CD4-positive, alpha-beta T cell treated with Interleukin-6 at 100 ng/mL for 8 hours (primary cell): Measurements from ENCODE around the gene DRAM1.
"Not testable (repeated sequence)": the region's sequence is repeated elsewhere in the genome, so short reads cannot be mapped to it uniquely, and the experiment has no call there.

Experiments used
- DNase-seq: peaks from one replicate; pipeline ENCODE4 v3.0.0-alpha.2; 2020; ENCODE audit warnings: mixed read lengths, low spot score

Gene DRAM1

DNA sequence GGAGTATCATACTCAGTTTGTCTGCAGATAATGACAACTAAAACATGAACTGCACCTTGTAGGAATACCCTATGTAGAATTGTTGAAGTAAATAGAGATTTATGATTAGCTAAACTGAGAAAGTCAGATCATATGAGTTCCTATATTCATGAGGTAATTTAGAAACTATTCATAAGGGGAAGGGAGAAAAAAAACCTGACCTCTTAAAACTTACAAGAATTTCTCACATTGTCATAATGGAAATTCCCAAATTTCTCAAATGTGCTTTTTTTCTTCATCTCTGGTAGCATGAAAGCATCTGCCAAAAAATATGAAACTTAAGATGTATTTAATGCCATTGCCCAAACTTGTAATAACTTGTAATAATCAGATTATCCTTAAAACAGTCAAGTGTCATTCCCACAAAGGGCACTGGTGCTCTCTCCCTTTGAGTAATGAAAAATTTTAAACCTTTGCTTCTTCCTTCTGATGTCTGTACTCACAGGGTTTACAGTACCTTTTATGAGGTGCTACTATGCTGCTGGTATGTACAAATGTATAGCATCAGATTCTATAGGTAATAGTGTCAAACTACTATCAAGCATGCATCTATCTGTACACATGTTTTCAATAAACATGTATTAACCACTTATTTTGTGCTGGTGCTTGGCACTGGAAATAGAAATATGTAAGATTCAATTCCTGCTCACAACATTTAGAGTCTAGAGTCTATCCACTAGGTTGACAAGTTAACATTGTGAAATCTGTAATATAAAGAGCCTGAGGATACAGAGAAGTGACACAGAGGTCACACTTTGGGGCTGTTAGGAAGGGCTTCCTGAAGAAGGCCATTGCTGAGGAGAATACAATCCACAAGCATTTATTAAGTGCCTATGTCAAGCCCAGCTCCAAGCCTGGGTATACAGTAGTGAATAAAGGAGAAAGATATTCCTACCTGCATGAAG is 17.4 kb upstream of the DRAM1 start:
- DNase-seq: no peak

DNA sequence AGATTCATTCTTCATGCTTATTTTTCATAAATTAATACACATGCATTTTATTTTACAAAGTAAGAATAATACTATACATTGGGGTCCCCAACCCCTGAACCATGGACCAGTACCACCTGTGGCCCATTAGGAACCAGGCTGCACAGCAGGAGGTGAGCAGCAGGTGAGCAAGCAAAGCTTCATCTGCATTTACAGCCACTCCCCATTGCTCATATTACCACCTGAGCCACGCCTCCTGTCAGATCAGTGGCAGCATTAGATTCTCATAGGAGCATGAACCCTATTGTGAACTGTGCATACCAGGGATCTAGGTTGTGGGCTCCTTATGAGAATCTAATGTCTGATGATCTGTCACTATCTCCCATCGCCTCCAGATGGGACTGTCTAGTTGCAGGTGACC is 15.7 kb upstream of the DRAM1 start:
- not testable (repeated sequence) for DNase-seq

DNA sequence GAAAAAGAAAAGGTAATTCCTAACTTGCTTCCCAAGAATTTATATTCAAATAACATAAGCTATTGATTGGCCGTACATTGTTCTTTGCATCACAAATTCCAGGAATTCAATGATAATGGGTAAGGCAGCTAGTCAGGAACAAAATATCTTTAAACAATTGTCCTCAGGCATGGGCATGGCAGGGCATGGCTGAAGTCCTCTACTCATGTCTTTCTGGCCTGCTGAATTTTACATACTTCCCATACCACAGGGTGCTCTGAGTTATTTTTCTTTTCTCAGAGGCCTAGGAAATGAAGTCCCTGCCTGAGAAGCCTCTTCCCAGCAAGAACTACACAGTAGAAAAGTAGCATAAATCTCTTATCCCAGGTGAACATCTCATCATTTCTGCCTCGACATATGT is 15.1 kb upstream of the DRAM1 start:
- no peak for DNase-seq

DNA sequence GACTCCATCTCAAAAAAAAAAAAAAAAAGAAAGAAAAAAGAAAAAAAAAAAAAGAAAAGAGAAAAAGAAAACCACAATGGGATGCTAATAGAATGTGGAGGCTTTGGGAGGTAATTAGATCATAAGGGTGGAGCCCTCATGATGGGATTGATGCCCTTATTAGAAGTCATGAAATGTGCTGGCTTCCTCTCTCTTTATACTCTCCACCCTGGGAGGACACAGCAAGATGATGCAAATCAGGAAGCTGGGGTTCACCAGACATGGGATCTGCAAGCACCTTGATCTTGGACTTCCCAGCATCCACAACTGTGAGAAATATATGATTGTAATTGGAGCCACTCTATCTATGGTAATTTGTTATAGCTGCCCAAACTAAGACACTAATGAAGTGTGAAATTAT is 13.4 kb upstream of the DRAM1 start:
- no peak for DNase-seq

DNA sequence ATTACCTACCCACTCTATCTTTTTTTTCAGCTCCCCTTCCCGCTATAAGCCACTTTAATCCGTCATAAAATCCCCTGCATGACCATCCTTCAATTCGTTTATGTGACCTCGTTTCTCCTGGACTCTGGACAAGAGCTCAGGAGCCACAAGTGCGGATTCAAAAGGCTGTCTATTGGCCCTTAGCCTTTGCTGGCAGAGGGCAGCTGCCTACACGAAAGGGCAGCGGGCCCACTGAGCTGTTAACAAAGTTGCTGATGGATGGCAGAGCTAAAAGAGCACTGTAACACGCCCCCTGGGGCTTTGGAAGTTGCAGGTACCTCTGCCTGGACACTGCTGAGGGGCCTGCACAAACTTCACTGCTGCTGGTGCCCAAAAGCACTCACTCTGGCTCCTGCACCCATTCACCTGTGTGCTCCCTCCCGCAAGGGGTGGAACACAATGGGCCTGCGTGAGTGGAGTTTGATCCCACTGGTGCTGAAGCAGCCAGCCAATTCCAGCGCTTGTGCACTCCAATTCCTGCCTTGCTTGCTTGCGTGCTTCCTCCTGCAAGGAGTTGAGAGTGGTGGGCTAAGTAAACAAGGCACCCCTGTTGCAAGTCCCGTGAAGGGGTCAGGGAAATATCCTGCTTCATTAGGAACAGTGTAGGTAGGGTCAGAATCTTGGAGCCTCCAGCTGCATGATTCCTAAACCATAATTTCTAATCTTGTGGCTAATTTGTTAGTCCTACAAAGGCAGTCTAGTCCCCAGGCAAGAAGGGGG is 10.6 kb upstream of the DRAM1 start:
- no peak for DNase-seq

DNA sequence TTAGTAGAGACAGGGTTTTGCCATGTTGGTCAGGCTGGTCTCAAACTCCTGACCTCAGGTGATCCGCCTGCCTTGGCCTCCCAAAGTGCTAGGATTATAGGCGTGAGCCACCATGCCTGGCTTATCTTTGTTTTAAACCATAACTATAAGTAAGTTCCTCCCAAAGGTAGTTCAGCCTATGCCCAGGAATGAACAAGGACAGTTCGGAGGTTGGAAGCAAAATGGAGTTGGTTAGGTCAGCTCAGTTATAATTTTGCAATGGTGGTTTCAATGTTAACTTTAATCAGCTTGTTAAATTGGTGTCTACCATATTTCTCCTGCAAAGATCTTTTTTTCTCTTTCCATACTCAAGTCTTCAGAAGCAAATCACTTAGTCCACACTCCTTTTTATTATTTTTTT is 9.8 kb upstream of the DRAM1 start:
- DNase-seq: not testable (repeated sequence)

DNA sequence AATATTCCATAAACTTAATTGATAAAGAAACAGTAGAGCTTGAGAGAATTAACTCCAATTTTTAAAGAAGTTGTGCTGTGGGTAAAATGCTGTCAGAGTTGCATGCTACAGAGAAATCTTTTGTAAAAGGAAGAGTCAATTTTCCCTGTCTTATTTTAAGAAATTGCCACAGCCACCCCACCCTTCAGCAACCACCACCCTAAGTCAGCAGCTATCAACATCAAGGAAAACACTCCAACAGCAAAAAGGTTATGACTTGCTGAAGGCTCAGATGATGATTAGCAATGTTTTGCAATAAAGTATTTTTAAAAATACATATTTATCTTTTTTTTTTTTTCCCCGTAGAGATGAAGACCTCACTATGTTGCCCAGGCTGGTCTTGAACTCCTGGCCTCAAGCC is 6.5 kb upstream of the DRAM1 start:
- no peak for DNase-seq

DNA sequence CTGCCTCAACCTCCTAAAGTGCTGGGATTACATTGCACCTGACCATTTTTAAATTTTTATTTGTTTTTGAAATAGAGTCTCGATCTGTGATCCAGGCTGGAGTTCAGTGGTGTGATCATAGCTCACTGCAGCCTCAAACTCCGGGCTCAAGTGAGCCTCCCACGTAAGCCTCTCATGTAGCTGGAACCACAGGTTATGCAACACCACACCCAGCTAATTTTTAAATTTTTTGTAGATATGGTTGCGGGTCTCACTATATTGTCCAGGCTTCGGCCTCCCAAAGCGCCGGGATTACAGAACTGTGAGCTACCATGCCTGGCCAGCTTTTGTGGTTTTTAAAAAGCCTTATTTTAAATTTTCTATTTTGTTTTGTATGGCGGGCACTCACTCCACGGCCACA is 2.2 kb upstream of the DRAM1 start:
- no peak for DNase-seq

DNA sequence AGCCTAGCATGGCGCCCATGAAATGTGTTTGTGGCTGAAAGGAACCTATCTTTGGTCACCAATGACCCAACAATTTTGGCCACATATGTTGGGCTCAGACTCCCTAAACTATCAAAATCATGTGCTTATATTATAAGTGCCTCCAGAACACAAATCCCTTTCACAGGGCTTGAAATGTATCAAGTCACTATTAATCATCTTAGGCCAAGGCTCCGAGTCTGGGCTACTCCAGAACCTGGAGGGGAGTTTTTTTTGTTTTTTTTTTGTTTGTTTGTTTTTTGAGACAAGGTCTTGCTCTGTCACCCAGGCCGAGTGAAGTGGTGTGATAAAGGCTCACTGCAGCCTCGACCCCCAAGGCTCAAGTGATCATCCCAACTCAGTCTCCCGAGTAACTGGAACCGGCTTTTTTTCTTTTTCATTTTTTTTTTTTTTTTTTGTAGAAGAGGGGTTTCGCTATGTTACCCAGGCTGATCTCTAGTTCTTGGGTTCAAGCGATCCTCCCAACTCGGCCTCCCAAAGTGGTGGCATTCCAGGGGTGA is 989 bp upstream of the DRAM1 start:
- DNase-seq: no peak

DNA sequence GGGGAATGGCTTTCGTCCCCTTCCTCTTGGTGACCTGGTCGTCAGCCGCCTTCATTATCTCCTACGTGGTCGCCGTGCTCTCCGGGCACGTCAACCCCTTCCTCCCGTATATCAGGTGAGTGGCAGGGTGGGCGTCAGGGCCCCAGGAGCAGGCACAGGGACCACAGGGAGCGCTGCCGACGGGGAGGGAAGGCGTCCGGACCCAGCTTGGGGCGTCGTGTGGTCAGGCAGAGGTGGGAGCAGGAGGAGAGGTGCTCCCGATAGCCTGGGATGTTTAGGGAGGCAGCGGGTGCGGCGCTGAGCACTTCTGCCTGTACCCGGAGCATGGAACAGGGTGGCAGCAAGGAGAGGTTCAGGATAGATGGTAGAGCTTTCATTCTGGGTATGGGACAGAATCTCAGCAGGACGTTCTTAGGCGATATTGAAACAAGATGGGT is 444 bp downstream of the DRAM1 start:
- DNase-seq: no peak

DNA sequence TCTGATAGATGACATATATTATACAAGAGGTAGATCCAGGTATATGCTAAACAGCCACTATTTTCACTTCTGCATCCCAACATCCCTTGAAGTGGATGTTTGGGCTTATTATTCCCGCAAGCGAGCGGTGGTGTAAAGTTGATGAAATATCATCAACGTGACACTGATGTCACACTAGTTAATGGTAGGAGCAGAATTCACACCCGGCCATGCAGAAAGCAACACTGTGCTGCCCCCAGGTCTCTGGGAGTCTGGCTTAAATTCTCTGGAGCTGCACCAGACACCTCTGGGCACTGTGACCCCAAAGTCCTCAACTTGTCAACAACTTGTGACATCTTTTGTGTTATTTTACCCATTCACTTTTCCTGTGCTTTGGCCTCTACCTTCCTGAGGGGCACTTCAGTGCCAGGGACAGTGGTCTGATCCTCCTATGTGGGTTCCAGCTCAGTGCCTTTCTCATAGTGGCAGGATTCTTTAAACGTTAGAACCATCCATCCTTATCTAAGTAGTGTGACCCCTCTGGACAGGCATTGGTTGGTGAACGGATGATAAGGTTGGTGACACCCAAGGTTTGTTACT is 952 bp downstream of the DRAM1 start:
- no peak for DNase-seq

DNA sequence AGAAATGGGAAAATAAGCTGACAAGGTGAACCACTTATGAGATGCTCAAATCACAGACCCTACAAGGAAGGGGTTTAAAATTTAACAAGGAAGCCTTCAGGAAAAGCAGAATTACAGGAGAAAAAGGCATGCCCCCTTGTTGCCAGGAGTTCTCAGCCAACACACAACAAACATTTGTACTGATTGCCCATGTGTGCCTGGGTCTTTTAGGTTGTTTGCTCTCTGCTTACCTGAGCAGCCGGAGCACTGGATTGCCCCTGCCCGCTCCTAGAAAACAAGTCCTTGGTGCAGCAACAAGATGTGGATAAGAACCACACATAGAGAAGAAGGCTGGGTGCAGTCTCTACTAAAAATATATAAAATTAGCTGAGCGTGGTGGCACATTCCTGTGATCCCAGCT is 3.4 kb downstream of the DRAM1 start:
- DNase-seq: no peak

DNA sequence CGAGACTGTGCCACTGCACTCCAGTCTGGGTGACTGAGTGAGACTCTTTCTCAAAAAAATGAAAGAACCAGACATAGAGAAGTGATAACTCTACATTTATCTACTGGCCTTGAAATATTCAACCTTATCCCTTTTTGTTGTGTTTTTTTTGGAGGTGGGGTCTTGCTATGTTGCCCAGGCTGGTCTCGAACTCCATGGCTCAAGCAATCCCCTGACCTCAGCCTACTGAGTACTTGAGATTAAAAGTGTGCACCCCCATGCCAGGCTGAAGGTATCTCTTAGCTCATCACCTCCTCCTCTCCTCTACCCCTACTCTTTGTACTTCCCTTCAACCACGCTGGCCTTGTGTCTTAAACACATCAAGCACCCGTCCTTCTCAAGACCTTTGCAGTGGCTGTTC is 3.8 kb downstream of the DRAM1 start:
- DNase-seq: no peak

DNA sequence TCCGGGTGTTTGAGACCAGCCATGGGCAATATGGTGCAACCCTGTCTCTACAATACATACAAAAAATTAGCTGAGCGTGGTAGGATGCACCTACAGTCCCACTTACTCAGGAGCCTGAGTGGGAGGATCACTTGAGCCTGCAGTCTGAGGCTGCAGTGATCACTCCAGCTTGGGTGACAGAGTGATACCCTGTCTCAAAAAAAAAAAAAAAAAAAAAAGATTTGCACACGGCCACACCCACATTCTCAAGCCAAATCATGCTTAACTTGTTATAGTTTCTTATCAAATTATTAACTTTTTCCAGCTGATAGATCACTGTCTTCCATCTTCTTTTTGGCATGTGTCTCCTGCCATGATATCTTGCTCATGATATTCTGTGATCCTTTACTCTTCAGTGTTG is 6.8 kb downstream of the DRAM1 start:
- no peak for DNase-seq

DNA sequence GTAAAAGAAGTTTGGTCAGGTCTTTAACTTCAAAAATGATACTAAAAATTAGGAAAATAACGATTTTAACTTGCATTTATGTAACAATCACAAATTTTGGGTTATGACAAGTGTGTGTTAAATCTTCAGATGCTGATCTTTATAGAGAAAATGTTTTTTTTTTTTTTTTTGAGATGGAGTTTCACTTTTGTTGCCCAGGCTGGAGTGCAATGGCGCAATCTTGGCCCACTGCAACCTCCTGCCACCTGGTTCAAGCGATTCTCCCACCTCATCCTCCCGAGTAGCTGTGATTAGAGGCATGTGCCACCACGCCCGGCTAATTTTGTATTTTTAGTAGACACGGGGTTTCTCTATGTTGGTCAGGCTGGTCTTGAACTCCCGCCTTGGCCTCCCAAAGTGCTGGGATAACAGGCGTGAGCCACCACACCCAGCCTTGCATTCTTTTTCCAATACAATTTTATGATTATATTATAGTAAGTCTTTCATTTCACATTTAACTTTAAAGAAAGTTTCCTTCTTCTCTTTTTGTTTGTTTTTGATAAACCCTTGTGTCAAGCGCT is 7.5 kb downstream of the DRAM1 start:
- DNase-seq: not testable (repeated sequence)

DNA sequence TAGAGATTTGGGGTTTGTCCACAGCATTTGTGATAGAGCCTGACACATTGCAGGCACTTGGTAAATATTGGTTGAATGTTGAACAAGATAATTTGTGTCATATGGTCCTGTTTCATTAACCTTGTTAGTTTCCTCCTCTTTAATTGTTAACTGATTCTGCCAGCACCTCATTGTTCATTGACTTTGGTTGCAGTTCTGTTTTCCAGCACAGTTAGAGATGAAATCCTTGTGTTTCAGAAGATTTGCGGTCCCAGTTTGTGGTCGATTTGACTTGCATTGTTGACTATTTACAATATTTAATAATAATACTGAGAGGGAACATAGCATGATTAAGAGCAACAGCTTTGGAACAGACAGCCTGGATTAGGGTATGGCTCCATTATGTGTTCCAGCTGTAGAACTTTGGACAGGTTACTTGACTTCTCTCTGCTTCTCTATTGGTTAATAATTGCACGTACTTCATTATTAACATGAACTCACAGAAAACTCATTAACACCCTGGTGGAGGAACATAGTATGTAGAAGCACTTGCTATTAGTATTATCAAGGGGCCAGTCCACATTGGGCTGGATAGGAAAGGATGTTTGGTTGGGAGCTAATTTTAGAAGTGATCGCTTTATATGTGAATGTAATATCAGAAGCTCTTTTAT is 8.7 kb downstream of the DRAM1 start:
- no peak for DNase-seq

DNA sequence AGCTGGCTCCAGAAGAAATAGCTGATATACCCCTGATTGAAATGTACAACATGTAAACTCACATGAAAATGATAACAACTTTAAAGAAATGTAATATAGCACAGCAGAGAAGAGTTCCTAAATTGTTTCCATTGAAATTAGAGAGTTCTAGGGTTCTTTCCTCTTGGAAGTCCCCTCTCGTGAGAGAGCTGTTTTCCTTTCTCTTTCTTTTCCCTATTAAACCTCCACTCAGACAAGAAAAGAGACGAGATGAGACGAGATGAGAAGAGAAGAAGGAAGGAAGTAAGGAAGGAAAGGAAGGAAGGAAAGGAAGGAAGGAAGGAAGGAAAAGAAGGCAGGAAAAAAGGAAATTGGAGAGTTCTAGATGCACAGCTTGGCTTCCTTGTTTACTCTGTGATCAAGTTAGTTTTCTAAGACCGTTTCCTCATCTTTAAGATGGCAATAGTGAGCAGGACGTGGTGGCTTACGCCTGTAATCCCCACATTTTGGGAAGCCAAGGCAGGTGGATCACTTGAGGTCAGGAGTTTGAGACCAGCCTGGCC is 11.9 kb downstream of the DRAM1 start:
- DNase-seq: no peak

DNA sequence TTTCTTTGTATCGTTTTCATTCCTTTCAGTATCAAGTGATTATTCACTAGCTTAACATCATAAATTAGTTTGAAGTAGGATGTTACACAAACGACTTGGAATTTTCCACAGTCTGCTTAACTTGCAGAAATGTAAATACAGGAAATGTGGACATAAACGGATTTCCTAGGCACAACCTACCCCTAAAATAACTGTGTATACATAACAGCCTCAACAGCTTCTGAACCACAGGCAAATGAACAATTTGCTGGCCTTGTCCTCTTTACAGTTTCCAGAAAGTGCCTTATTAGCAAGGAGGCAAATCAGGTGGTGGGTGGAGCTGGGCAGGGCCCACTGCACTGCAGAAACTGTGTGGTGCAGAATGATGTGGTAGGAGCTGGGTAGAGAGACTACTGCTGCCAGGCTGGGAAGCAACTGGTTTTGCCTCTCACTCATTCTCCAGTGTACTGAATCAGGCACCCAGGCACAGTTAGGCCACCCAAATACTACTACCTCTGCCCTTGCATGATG is 14.1 kb downstream of the DRAM1 start:
- DNase-seq: no peak

DNA sequence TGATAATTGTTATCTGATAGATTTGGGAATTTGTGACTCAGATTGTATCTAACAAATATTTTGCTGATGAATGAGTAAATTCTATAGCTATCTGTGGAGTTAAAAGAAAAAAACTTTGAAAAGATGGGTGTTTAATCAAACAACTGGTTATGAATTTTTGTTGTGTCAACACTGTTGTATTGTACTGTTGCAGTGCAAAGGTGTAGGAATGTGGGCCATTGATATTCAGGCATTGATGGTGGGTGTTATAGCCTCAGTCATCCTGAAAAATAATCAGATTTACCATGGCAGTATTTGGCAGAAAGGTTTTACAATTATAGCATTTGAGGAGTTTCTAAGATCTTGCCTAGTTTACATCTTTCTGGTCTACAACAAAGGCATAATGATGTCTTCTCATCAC is 15.4 kb downstream of the DRAM1 start:
- no peak for DNase-seq

DNA sequence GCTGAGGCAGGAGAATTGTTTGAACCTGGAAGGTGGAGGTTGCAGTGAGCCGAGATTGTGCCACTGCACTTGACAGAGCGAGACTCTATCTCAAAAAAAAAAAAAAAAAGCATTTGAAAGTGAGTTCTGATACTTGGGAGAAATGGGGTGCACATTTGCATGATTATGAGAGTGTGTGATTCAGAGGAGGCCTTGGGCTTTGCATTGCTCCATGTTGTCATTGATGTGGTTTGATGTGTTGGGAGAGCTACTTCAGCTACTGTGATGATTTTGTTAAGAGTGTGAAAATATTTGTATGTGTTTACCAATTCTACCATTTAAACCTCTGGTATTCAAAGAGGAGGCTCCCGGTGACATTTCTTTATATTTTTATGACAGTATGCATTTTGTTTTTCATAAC is 24.4 kb downstream of the DRAM1 start:
- no peak for DNase-seq

DNA sequence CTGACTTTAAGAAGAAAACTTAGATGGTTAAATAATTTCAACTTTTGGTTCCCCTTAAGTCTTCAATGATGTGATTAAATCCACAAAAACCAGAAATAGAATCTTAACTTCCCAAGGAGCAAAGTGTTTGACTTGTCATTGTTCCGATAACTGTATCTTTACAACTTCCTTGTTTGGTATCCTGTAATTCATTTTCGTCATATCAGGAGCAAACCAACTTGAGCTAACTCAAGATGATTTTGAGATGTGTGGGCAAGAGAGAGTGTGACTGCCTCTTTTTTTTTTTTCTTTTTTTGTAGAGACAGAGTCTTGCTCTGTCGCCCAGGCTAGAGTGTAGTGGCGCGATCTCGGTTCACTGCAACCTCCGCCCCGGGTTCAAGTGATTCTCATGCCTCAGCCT is 25.3 kb downstream of the DRAM1 start:
- DNase-seq: no peak
